BJ (cell line): ENCODE measurements around the gene UBR3. TPM values are rescaled to one million over a fixed set of nuclear protein-coding genes. Genes with fewer than 3 reads are reported as not detected.

ENCODE experiments used
- CTCF ChIA-PET: fragments of 350-600 bp; formaldehyde crosslinking; extraction: SDS; loops from one replicate; lab custom pipeline; 2021; ENCODE audit warnings: antibody characterized with exemption, inconsistent platforms; lab: Yijun Ruan, JAX
- POLR2A ChIA-PET: fragments of 300-600 bp; sonication (Branson Sonifier 250); formaldehyde crosslinking; extraction: SDS; loops from one replicate; lab custom pipeline; 2021; ENCODE audit warnings: antibody characterized with exemption; lab: Charles Lee
- DNase-seq: peaks from one replicate; pipeline ENCODE4 v3.0.0-alpha.2; 2011; ENCODE audit warnings: low read depth
- H3K27me3 ChIP-seq: 2 replicates; pipeline ENCODE4 v1.6.0; 2011; ENCODE audit warnings: low read length; ENCODE audit not compliant: control insufficient read depth, insufficient read depth
- H3K36me3 ChIP-seq: 2 replicates; pipeline ENCODE4 v1.5.1; 2011; ENCODE audit warnings: low read length; ENCODE audit not compliant: control insufficient read depth, insufficient read depth
- H3K4me3 ChIP-seq: 2 replicates; pipeline ENCODE4 v1.5.1; 2011; ENCODE audit warnings: low read depth, mild to moderate bottlenecking, control low read depth, low read length
- polyA plus RNA-seq: library from polyadenylated mRNA; depleted of rRNA; stranded (reverse); fragments of >200 nt; gene quantifications from 2 replicates; pipeline ENCODE4 v1.2.3, GENCODE V29; 2011
- TF ChIP-seq, protein P1 (sequence below): IDR thresholded peaks from 2 replicates; pipeline ENCODE4 v1.5.1; 2011; ENCODE audit warnings: low read depth, mild to moderate bottlenecking, control low read depth, inconsistent platforms, low read length, moderate library complexity; ENCODE audit not compliant: insufficient read depth

UBR3 gene
- polyA plus RNA-seq, 1 experiment: 7.5 TPM

DNA sequence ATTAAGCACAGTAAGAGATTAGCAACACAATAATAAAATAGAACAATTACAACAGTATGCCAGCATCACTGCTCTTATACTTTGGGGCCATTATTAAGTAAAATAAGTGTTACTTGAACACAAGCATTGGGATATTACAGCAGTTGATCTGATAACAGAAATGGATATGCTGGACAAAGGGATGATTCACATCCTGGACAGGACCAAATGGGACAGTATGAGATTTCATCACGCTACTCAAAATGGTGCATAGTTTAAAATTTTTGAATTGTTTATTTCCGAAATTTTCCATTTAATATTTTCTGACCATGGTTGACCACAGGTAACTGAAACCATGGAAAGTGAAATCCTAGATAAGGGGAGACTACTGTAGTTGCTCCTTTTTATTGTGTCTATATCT lies 138.2 kb downstream of the UBR3 start:
- TF ChIP-seq, protein P1, sequence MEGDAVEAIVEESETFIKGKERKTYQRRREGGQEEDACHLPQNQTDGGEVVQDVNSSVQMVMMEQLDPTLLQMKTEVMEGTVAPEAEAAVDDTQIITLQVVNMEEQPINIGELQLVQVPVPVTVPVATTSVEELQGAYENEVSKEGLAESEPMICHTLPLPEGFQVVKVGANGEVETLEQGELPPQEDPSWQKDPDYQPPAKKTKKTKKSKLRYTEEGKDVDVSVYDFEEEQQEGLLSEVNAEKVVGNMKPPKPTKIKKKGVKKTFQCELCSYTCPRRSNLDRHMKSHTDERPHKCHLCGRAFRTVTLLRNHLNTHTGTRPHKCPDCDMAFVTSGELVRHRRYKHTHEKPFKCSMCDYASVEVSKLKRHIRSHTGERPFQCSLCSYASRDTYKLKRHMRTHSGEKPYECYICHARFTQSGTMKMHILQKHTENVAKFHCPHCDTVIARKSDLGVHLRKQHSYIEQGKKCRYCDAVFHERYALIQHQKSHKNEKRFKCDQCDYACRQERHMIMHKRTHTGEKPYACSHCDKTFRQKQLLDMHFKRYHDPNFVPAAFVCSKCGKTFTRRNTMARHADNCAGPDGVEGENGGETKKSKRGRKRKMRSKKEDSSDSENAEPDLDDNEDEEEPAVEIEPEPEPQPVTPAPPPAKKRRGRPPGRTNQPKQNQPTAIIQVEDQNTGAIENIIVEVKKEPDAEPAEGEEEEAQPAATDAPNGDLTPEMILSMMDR: no peak
- Histone ChIP-seq H3K36me3 (no peaks in the 10 kb centered on the region), H3K27me3 (no peaks in the 10 kb centered on the region), H3K4me3 (no peak overlapping the region)
- CTCF ChIA-PET: interaction anchor here (1.1 kb wide), 1 partner anchor 141 kb away, joined by 3 read pairs; the partner anchor contains the start of gene METTL5
- DNase-seq: no peak
- POLR2A ChIA-PET: no interaction called here

DNA sequence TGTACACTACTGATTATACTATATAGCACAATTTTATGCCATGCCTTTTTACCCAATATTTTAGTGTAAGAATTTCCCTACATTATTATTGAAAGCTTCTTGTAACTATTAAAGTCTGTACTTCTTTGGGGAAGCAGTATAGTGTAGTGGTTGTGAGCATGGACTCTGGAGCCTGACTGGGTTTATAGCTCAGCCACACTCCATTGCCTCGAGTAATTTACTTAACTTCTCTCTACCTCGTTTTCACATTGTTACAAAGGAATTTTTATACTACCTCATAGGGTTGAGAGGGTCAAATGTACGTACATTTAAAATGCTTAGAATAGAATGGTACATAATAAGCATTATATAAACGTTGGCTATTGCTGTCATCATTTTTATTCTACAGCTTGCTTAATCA lies 139.2 kb downstream of the UBR3 start:
- TF ChIP-seq, protein P1: no peak
- H3K4me3 ChIP-seq: no peak overlapping the region
- POLR2A ChIA-PET: no interaction called here
- no peaks in the 10 kb centered on the region for H3K36me3 ChIP-seq
- no peaks in the 10 kb centered on the region for H3K27me3 ChIP-seq
- no peak for DNase-seq
- CTCF ChIA-PET: interaction anchor here (1.1 kb wide), 1 partner anchor 142 kb away, joined by 3 read pairs; the partner anchor contains the start of gene METTL5

DNA sequence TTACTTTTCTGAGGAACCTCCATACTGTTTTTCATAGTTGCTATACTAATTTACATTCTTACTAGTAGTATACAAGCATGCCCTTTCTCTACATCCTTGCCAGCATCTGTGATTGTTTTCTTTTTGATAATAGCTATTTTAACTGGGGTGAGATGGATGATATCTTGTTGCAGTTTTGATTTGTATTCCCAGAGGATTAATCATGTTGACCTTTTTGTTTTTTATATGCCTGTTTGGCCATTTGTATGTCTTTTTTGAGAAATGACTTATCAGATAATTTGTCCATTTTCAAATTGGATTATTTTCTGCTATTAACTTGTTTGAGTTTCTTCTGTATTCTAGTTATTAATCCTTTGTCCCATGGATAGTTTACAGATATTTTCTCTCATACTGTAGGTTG lies 141.5 kb downstream of the UBR3 start:
- CTCF ChIA-PET: no interaction called here
- POLR2A ChIA-PET: no interaction called here
- Histone ChIP-seq H3K27me3 (no peaks in the 10 kb centered on the region), H3K4me3 (no peak overlapping the region), H3K36me3 (no peaks in the 10 kb centered on the region)
- DNase-seq: no peak
- TF ChIP-seq, protein P1: no peak

DNA sequence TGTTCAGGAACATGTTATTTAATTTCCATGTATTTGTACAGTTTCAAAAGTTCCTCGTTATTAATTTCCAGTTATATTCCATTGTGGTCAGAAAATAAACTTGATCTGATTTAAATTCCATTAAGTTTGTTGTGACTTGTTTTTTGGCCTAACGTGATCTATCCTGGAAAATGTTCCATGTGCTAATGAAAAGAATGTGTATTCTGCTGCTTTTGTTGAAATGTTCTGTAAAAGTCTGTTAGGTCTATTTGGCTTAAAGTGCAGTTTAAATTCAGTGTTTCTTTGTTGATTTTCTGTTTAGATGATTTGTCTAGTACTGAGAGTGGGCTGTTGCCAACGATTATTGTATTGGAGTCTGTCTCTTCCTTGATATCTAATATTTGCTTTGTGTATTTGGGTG lies 148.0 kb downstream of the UBR3 start:
- no peaks in the 10 kb centered on the region for H3K36me3 ChIP-seq
- no peaks in the 10 kb centered on the region for H3K27me3 ChIP-seq
- POLR2A ChIA-PET: no interaction called here
- CTCF ChIA-PET: no interaction called here
- no peak overlapping the region for H3K4me3 ChIP-seq
- no peak for DNase-seq
- TF ChIP-seq, protein P1: no peak

DNA sequence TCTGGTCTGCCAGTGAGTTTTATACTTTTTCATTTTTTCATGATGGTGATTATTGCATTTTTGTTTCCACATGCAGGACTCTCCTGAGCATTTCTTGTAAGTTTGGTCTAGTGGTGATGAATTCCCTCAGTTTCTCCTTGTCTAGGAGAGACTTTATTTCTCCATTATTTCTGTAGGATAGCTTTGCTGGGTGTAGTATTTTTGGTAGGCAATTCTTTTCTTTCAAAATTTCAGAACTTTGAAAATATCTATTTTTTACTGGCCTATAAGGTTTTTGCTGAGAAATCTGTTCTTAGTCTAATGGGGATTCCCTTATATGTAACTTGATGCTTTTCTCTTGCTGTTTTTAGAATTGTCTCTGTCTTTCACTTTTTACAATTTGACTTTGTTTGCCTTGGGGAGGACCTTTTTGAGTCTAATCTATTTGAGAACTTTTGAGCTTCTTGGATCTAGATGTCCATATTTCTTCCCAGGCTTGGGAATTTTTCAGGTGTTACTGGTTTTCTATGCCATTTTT lies 149.1 kb downstream of the UBR3 start:
- Histone ChIP-seq H3K4me3 (no peak overlapping the region), H3K36me3 (no peaks in the 10 kb centered on the region), H3K27me3 (no peaks in the 10 kb centered on the region)
- ChIA-PET POLR2A (no interaction called here), CTCF (interaction anchor here (0.6 kb wide), 1 partner anchor 840 kb away, joined by 5 read pairs; the partner anchor contains the start of gene GAD1)
- DNase-seq: no peak
- TF ChIP-seq, protein P1: no peak
